Measurements from ENCODE around the gene NDUFB1.

Gene NDUFB1

DNA sequence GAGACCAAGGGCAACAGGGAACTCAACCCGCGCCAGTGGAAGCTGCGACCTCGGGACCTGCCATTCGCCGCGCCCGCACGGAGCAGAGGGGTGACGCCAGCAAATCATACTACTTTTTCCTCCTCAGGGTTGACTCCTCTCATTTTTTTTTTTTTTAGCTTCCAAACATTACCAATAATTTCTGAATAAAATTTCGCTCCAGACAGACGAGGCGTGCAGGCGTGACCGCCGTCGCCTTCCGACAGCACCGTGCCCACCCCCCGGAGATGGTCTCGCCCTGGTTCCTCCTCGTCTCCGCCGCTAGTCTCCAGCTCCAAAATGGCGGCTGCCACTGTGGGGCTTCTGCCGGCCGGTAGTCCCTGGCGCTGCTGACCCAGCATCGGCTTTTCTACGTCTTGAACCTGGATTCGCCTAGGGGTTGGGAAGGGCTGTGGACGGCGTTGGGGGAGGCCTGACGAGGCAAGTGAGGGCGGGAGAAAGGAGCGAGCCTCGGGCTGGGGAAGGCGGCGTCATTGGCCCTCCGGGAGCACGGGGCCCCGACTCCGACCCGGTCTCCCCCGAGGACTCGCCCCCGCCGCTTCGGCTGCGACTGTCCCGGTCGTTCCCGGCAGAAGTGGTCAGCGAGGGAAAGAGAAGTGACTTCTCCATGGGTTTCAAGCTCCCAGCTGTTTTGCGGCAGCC lies at the start of gene NDUFB1, which contains the start of gene CPSF2:
Gene NDUFB1 (minus strand): TSS at position 37 of the 681 bp plus-strand sequence. CDS start 4,069 bp downstream, outside the sequence.
Gene CPSF2 (plus strand): TSS at position 300 of the 681 bp plus-strand sequence. CDS start 9,016 bp downstream, outside the sequence.
- DNase-seq (ENCODE audit: low spot score) = peak; percentile 92

DNA sequence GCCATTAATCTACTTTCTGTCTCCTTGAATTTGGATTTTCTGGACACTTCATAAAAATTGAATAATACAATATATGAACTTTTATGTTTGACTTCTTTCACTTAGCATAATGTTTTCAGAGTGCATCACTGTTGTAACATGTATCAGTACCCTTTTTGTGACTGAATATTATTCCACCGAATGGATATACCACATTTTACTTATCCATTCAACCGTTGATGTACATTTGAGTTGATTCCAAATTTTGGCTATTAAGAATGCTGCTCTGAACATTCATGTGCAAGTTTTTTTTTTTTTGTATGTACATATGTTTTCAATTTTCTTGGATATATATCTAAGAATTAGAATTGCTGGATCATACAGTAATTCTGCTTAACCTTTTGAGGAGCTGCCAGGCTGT lies 43.5 kb upstream of the NDUFB1 start:
- DNase-seq (ENCODE audit: low spot score) = no peak

DNA sequence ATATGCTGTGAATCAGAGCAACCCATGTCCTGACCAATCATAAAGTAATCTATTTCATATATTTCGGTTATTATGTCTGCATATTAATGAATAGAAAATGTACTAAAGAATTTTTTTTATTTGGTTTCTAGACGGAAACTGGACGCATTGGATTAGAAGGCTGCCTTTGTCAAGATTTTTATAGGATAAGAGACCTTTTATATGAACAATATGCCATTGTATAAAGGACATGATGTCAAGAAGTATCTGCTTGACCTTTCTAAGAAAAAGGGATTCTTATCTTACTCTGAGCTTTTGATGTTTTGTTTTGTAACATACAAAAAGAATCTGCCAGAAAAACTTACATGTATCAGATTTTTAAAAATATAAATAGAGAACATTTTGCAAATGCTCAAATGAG lies 40.0 kb upstream of the NDUFB1 start:
- no peak for DNase-seq (ENCODE audit: low spot score)

DNA sequence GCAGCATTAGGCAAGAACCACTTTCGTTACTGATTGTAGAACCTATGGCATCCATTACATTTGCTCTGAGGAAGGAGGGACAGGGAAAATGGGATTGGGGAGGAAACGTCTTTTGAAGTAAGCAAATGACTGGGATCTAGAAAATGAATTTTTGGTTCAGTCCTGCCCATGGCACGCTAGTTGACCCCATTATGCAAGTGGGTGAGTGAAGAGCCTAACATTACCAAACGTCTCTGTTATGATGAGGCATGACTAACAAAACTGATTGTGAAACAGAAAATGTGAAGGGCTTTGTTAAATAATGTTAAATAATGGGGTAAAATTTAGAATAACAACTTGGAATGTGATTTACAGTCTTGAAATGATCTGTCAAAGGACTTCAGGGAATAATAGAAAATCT lies 39.1 kb upstream of the NDUFB1 start:
- no peak for DNase-seq (ENCODE audit: low spot score)

DNA sequence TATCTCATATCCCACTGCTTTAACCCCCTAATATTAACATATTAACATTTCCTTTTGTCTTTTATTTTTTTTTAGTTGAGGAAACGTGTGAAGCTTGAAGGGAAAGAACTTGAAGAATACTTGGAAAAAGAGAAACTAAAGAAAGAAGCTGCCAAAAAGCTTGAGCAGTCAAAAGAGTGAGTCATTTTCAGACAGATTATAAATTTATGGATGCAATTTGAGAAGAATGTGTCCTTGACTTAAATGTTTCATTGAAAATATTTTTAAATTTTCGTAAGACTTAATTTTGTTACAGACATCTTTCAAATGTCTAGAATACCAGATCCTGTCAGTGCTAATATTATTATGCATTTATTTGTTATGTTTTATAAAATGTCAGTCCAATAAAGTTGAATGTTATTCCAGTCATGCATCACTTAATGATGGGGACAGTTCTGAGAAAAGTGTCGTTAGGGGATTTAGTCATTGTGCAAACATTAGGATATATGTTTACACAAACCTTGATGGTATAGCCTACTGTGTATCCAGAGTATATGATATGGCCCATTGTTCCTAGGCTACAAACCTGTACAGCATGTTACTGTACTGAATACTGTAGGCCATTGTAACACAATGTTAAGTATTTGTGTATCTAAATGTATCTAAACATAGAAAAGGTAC lies 32.9 kb upstream of the NDUFB1 start:
- DNase-seq (ENCODE audit: low spot score) = no peak

DNA sequence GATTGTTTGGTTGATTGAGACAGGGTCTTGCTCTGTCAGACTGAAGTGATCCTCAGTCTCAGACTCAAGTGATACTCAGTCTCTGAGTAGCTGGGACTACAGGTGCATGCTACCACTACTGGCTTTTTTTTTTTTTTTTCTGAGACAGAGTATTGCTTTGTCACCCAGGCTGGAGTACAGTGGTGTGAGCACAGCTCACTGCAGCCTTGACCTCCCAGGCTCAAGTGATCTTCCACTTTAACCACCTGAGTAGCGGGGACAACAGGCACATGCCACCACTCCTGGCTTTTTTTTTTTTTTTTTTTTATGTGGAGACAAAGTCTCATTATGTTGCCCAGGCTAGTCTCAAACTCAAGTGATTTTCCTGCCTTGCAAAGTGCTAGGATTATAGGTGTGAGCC lies 32.1 kb upstream of the NDUFB1 start:
- DNase-seq (ENCODE audit: low spot score) = no peak

DNA sequence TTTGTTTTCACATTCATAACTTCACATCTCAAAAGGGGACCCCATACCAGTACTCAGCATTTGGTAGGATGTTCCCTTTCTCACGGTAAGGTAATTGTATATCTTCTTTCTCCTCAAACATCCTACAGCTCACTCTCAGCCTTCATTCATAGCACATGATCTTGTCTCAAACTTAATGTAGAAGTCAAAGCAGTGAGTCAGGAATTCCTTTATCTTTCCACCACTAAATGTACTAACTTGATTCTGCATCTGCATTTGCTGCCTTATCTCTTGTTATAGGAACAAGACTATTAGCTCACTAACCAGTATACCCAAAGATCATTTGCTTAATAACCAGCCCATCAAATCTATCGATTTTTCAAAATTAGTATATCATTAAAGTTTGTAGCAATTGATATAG lies 23.2 kb upstream of the NDUFB1 start:
- DNase-seq (ENCODE audit: low spot score) = no peak

DNA sequence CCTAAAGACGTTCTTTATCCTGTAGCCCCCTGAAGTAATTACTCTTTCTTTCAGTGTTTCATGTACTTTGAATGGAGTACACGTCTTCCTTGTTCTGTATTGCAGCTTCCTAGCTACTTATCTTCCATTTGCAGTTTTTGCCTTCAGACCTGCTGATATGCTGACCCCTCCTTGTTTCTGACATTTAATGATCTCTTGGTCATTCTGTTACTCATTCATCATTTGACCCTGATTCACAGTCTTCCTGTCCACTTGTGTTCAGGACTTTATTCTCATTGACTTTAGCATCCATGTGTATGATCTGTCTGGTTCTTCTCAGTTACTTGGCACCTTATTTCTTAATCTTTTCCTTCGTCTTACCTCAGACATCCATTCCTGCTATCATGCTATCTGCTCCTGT lies 22.5 kb upstream of the NDUFB1 start:
- DNase-seq (ENCODE audit: low spot score) = no peak

DNA sequence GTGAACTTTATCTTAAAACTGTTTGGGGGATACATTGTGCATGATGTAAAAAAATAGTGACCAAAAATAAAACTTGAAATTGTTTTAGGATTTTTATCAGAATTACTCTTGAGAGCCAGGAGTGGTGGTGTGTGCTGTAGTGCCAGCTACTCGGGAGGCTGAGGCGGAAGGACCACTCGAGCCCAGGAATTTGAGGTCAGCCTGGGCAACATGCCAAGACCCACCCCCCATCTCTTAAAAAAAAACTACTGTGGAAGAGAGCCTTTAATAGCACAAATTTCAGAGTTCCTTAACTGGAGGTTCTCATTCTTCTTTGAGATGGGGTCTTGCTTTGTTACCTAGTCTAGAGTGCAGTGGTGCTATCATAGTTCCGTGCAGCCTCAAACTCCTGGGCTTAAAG lies 21.8 kb upstream of the NDUFB1 start:
- DNase-seq (ENCODE audit: low spot score) = no peak

DNA sequence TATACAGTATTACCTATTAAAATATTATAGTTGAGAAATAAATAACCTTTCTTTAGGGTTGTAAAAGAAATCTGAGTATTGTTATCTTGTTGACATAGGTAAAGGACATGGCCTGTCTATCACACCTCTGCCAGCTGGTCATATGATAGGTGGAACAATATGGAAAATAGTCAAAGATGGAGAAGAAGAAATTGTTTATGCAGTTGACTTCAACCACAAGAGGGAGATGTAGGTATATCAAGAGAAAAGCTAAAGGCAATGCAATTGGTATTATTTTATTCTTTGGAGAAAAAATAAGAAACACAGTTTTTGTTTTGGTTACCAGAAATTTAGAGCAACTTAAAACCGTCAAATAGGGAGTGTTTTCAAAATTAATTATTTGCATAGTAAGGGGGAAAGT lies 13.8 kb upstream of the NDUFB1 start:
- DNase-seq (ENCODE audit: low spot score) = peak; percentile 33

DNA sequence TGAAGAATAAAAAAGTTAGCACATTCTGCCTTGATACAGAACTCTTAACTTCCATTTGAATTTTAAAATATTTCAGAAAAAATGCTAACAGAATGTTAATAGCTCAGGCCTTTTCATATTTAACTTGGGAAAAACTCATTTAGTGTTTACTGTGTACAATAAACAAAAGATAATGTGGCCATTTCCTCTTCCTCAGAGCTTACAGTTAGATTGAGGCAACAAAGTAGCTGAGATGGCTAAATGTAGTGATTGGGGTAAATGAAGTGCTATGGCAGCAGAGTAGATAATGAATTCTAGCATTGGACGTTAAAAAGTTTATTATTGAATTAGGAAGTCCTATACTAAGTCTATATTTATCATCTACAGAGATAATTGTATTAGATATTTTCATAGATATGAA lies 12.9 kb upstream of the NDUFB1 start:
- DNase-seq (ENCODE audit: low spot score) = no peak

DNA sequence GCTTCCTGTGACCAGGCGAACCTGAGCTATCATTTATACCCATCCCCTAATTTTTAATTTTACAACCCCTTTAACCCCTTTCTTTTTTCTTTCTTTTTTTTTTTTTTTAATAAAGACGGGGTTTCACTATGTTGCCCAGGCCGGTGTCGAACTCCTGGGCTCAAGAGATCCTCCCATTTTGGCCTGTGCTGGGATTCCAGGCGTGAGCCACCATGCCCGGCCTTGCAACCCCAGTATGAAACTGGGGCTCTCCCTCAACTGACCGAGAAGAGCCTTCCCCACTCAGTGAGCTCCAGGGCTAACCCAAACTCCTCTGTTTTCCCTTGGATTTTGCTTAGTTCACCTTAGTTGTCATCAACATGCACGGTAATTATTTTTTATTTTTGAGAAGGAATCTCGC lies 1.3 kb upstream of the NDUFB1 start:
- DNase-seq (ENCODE audit: low spot score) = no peak

DNA sequence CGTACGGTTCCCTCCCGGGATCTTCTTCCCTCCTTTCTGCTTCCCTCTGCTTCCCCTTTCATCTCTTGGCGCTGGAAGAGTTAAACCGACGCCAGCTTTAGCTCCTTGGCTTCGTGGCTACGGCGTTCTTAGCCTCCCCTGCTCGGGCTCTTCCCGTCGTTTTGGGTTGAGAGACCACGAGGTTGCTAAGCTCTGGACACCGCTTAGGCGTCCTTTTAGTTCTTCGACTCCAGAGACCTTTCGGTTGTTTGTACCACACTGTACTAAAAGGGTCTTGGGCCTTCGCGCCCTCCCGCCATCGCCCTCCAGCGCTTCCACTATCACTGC lies 808 bp upstream of the NDUFB1 start:
- DNase-seq (ENCODE audit: low spot score) = peak; percentile 45

DNA sequence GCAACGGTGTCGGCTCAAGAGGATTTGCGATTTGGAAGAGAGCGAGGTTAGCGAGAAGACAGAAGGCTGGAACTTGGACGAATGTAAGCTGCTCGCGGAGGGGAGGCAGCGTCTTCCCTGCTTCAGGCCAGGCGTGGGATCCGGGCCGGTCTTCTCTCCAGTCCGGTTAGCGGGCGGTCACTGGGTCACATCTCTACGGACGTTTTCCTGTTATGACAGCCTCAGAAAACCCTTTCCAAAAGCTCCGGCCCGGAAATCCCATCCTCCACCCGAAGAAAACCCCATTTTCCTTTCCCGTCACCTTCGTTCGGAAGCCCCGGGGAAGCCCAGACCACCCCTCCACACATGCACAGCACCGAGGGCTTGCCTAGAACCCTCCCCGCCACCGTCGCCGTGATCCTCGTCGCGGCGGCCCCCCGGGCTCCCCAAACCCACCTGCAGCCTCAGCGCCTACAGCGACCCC lies 268 bp downstream of the NDUFB1 start:
- peak; percentile 58 for DNase-seq (ENCODE audit: low spot score)

DNA sequence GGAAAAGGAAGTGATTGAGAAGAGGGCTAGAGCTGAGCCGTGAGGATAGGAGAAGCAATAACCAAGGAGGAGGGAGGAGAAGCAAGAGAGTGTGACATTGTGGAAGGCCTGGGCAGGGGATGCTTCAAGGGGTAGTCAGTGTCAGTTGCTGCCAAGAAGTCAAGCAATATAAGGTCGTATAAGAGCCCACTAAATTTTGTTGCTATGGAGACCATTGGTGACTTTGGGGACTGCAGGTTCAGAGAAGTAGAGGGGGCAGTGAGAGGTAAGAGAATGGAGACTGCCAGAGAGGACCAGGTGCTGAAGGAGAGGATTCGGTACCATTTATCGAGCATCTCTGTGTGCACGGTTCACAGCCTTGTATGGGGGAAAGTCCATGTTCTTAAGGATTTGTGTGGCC lies 12.0 kb downstream of the NDUFB1 start:
- DNase-seq (ENCODE audit: low spot score) = no peak

DNA sequence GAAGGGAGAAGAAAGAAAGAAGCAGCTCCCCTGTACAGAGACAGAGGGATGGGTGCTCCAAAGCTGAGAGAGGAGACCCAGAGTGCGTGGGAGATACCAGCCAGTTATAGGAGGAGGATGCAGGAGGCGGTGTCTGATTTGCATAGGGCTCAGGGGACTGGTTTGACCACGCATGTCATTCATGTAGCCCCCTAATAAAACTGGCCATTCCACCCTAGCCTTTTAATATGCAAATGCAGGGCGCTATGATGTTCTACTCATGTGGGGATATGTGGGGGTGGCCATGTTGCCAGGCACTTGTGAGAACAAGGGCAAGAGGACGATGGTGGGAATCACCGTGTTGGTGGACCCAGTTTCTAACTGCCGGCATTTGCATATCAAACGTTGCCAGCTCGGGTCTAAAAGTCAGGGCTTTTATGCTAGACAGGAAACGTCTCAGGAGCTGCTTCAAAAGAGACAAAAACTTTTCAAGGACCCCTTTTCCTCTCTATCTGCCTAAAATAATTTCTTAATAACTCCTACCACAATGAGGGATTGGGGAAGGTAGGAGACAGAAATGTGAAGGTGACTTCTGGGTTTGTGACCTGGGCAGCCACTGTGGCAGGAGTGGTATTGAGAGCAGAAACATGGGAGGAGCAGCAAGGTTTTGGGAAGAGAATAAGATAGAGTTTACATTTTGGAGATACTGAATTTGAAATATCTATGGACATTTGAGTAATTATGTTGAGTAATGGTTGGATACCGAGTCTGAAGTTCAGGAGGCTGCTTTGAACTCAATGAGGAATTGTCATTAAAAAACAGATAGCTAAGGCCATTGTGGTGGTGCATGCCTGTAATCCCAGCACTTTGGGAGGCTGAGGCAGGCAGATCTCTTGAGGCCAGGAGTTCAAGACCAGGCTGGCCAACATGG lies 12.9 kb downstream of the NDUFB1 start:
- no peak for DNase-seq (ENCODE audit: low spot score)

DNA sequence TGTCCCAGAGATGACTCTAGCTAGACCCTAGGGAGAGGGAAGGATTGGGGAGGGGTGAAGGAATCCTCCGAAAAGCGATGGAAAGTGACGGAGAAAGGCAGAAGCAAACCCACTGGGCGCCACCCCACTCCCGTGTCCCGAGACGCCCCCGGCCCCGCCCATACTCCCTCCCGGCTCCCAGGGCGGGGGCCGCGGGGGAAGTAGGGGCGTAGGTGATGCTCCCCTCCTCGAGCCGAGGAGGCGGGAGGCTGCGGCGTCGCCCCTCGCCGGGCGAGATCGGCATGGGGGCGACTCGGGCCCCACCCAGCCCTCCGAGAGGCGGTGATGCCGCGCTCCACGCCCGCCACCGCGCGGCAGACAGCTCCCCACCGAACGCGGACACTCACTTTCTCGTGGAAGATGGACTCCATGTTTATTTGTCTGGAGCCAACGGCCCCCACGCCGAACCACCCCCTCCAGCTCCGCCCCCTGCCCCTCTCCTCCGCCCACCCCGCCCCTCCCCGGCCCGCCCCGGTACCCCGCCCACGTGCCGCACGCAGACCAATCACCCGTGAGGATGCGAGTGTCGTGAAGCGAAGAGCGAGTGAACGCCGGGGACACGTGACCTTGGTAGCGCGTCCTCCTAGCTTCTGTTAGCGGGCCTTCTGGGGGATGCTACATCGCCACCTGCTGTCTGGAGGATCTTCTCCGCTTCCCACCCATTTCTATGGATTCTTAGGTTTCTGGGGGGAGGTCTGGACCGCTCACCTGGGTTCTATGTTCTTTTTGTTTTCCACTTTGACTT lies 15.2 kb downstream of the NDUFB1 start, which contains the start of gene ATXN3:
Gene ATXN3 (minus strand): TSS at position 440 of the 784 bp plus-strand sequence. CDS start 30 bp downstream, at position 410.
- DNase-seq (ENCODE audit: low spot score) = peak; percentile 99

DNA sequence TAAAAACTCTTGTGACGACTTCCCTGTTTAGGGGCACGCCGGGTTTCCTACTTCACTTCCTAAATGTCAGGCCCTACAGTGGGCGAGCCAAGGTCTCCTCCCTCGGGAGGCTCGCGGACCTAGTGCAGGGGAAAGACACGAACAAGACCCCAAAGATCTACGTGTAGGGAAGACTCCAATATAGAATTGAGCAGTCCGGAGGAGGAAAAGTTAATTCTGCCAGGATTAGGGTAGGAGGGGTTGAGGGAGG lies 15.7 kb downstream of the NDUFB1 start:
- no peak for DNase-seq (ENCODE audit: low spot score)

DNA sequence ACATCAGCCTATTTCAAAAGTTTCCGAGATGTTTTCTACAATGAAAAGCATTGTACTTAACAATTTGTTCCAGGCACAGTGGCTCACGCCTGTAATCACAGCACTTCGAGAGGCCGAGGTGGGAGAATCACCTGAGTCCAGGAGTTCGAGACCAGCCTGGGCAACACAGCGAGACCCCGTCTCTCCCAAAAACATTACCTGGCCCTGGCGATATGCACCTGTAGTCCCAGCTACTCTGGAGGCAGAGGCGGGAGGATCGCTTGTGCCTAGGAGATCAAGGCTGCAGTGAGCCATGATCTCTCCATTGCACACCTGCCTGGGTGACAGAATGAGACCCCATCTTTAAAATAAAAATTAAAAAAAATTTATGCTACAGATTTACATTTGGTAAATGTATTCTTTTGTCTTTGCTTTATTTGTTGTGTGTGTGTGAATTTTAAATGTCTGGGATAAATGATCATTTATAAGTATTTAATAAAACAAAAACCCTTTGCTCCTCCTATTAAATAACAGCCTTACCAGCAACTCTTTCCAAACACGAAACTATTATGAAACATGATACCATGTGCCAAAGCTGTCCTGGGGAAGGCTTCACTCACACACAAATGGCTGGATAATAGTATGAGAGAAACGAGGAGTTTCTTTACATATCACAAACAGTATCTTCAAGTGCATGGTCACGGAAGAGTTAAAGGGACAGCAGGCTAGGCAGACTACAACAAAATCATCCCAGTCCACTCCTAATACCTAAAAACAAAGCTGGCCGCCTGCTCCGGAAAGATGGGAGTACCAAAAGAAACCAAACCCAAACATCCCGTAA lies 16.2 kb downstream of the NDUFB1 start:
- peak; percentile 54 for DNase-seq (ENCODE audit: low spot score)

DNA sequence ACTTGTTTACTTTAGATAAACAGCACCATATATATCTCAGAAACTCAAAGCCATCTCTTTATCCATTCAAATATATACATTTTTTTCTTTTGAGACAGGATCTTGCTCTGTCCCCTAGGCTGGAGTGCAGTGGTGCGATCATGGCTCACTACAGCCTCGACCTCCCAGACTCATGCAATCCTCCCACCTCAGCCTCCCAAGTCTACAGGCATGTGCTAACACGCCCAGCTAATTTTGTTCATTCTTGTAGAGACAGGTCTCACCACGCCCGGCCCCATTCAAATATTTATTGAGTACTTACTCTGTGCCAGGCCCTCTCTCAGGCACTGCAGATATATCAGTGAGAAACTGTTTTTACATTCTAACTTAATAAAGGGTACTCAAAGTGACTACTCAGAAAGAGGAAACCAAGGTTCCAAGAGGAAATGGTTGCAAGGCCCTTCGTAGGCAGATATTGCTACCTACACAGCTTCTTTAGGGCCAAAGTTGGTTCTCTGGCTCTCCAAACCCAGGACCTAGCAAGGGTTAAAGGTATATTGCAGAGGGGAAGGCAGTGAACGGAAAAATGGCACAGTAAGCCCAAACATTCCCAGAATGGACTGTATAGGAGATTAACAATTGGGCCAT lies 18.0 kb downstream of the NDUFB1 start:
- no peak for DNase-seq (ENCODE audit: low spot score)

DNA sequence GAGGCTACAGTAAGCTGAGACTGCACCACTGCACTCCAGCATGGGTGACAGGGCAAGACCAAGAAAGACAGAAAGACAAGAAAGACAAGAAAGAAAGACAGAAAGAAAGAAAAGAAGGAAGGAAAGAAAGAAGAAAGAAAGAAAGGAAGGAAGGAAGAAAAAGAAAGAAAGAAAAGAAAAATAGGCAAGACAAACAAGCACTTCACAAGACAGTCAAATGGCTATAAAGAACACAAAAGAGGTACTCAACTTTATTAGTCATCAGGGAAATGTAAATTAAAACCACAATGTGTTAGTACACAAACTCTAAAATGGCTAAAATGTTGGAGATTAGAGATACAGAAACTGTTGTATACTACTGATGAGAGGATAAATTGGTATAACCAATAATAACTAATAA lies 21.7 kb downstream of the NDUFB1 start:
- no peak for DNase-seq (ENCODE audit: low spot score)
